Measurements from ENCODE around the gene EFNA2. TPM values are rescaled to one million over a fixed set of nuclear protein-coding genes. Genes with fewer than 3 reads are reported as not detected.

EFNA2 gene
- total and polyA plus RNA-seq, 2 of the 4 experiments (the other 2 are of a cell fraction): not detected

- no TSS peak for BruUV-seq (replicated peaks)
- Histone ChIP-seq H2BK5ac (ENCODE audit: low read depth, low read length, poor library complexity, severe bottlenecking) (no peak overlapping the region), H3K9ac (ENCODE audit: low read depth, low read length) (no peak overlapping the region), H3K27me3 (ENCODE audit: control insufficient read depth, insufficient read depth, low read length) (no peaks in the 10 kb centered on the region; the same call in 1 of the 2 replicates), H2AK5ac (ENCODE audit: low read depth, low read length) (no peak overlapping the region), H3K18ac (ENCODE audit: low read depth, low read length) (no peak overlapping the region), H4K8ac (ENCODE audit: low read depth in 2 of 2, low read length in 2 of 2) (no peak overlapping the region), H4K91ac (ENCODE audit: insufficient read depth, low read depth, low read length) (no peak overlapping the region), H3K23ac (ENCODE audit: low read depth, low read length) (no peak overlapping the region), H3K9me1 (ENCODE audit: insufficient read depth, low read length) (no peaks in the 10 kb centered on the region), H2BK15ac (ENCODE audit: low read depth, low read length) (no peak overlapping the region), H2AFZ (replicated peaks; ENCODE audit: low read length, poor library complexity) (no peak overlapping the region), H3K4me1 (ENCODE audit: control insufficient read depth, insufficient read depth, low read length) (no peaks in the 10 kb centered on the region), H2BK120ac (ENCODE audit: low read depth, low read length) (no peak overlapping the region), H3K4me2 (ENCODE audit: low read depth, low read length) (no peak overlapping the region), H3K9me3 (ENCODE audit: control insufficient read depth, insufficient read depth, low read length) (no peaks in the 10 kb centered on the region), H2AK9ac (replicated peaks; ENCODE audit: low read depth, low read length, poor library complexity) (no peak overlapping the region), H3K27ac (ENCODE audit: insufficient read depth, low read length) (no peak overlapping the region), H3K14ac (replicated peaks; ENCODE audit: low read depth, low read length) (no peak overlapping the region), H3K36me3 (ENCODE audit: control insufficient read depth, insufficient read depth, low read length) (no peaks in the 10 kb centered on the region), H3K4ac (ENCODE audit: low read depth, low read length) (no peak overlapping the region), H3K4me3 (ENCODE audit: insufficient read depth, low read depth, low read length) (no peak overlapping the region), H4K20me1 (ENCODE audit: insufficient read depth, low read length) (no peaks in the 10 kb centered on the region), H4K5ac (ENCODE audit: low read depth, low read length) (no peak overlapping the region), H2BK20ac (ENCODE audit: low read depth, low read length) (no peak overlapping the region), H3K56ac (ENCODE audit: extremely low read depth, insufficient read depth, low read length) (no peak overlapping the region), H3K79me1 (ENCODE audit: low read depth in 1 of 2, low read length in 2 of 2) (no peaks in the 10 kb centered on the region)
- ChIA-PET CTCF (no interaction called here), POLR2A (ENCODE audit: unreplicated experiment) (interaction anchor here (0.6 kb wide), 1 partner anchor 136 kb away, joined by 4 read pairs; no protein-coding TSS in a partner anchor)
- DNase-seq (no peak), ATAC-seq (ENCODE audit: low read depth) (no peak)
- intact Hi-C loops (cut with micrococcal nuclease): no loop called here
- TF ChIP-seq CHD1 (IDR thresholded peaks at IDR 0.05; ENCODE audit: low read depth, low read length) (no peak), USF2 (IDR thresholded peaks at IDR 0.05; ENCODE audit: low read depth, low read length) (no peak), FOS (IDR thresholded peaks at IDR 0.05; ENCODE audit: low read depth, low read length) (no peak), RAD21 (IDR thresholded peaks at IDR 0.05; ENCODE audit: low read length) (no peak), RFX5 (IDR thresholded peaks at IDR 0.05; ENCODE audit: low read depth, low read length) (no peak), POLR2A (IDR thresholded peaks at IDR 0.05; ENCODE audit: low read depth, low read length) (no peak), MAFK (IDR thresholded peaks at IDR 0.05; ENCODE audit: low read depth, low read length) (no peak), CEBPB (IDR thresholded peaks at IDR 0.05; ENCODE audit: low read depth, low read length) (no peak), BHLHE40 (IDR thresholded peaks at IDR 0.05; ENCODE audit: low read depth, low read length) (no peak), NFE2L2 (IDR thresholded peaks at IDR 0.05; ENCODE audit: low read depth, low read length) (no peak), MXI1 (IDR thresholded peaks at IDR 0.05; ENCODE audit: borderline replicate concordance, low read depth, low read length) (no peak)
- TF ChIP-seq, protein P1, sequence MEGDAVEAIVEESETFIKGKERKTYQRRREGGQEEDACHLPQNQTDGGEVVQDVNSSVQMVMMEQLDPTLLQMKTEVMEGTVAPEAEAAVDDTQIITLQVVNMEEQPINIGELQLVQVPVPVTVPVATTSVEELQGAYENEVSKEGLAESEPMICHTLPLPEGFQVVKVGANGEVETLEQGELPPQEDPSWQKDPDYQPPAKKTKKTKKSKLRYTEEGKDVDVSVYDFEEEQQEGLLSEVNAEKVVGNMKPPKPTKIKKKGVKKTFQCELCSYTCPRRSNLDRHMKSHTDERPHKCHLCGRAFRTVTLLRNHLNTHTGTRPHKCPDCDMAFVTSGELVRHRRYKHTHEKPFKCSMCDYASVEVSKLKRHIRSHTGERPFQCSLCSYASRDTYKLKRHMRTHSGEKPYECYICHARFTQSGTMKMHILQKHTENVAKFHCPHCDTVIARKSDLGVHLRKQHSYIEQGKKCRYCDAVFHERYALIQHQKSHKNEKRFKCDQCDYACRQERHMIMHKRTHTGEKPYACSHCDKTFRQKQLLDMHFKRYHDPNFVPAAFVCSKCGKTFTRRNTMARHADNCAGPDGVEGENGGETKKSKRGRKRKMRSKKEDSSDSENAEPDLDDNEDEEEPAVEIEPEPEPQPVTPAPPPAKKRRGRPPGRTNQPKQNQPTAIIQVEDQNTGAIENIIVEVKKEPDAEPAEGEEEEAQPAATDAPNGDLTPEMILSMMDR (conservative IDR thresholded peaks at IDR 0.05; ENCODE audit: low read depth, low read length): no peak
- in situ Hi-C loops (cut with MboI; ENCODE audit: low sequenced_read_pairs): no loop called here
- dilution Hi-C loops (cut with HindIII; ENCODE audit: low sequenced_read_pairs, unreplicated experiment): no loop called here
- 72% methylated on average over 8 of the region's 35 CpGs; no CpG with 5 or more reads in 1 of the 2 experiments for WGBS, 2 experiments (ENCODE audit: extremely low coverage in 2 of 2, insufficient read length in 1 of 2)
Observed at GRCh38 chr19:1300744-1301490, 15.2 kb downstream of the EFNA2 start.

All from IMR-90 (cell line).